HG02970 (cell line): Measurements from ENCODE around the gene CWC15.
A peak's percentile ranks its signal among the peaks of the same experiment; 100 is the strongest.
"Not testable (repeated sequence)": the region's sequence is repeated elsewhere in the genome, so short reads cannot be mapped to it uniquely, and the experiment has no call there.

Experiments
- ATAC-seq: cut with Tn5 transposase; IDR thresholded peaks from one replicate; pipeline ENCODE4 v1.9.1; 2021; ENCODE audit warnings: mild to moderate bottlenecking, moderate library complexity, moderate number of reproducible peaks; ENCODE audit not compliant: unreplicated experiment, low FRiP score

Gene CWC15

DNA sequence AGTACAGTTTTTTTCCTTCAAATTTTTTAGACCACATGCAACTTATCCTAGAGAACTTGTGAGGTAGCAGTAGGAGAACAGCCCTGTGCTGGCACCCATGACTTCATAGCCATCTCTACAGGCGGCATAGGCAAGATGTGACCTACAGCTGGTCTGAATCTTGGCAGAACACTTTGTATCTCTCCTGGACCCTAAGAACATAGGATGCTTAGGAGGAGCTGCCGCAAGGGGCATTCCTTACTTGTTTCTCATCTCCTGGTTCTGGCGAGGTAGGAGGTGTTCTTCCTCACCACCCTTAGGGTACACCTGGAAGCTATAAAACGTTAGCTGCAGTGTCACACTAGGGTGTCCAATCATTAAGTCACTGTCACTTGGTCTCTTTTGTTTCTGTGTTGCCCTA lies 16.4 kb downstream of the CWC15 start:
- no peak for ATAC-seq

DNA sequence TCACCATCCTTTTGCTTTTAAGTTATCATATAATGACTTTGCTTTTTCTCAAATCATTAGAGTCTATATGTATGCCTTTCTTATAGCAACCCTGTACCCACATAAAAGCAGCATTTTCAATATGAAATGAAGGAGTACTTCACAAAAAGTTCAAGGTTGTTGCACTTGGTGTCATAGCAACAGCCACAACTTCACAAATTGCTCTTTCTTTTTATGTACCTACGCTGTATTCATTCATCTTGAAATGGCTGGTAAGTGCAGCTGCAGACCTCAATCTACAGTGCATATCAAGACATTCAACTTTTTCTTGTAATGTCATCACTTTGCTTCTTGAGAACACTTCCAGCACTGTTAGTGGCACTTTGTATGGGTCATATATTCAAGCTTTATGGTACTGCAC lies 18.6 kb downstream of the CWC15 start:
- no peak for ATAC-seq

DNA sequence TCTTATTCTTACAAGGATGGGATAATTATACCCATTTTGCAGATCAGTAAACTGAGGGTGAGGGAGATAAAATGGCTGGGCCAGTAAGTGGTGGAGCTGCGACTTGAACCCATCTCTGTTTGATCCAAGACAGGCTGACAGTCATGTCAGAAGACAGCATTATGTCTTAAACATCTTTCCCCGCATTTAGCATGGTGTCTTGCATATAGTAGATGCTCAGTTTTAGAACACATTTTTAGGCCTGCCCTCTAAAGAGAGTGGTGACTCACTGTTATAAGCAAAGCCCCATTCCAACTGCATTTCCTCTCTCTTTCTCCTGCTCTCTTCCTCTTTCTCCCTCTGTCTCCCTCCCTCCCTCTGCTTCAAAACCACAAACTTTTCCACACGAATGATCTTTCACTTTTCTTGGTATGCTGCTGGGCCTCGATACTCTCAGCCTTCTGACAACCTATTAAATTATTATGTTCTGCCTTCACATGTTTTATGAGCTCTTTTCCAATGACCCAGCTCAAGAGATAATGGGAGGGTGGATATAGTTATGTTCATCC lies 25.2 kb downstream of the CWC15 start:
- no peak for ATAC-seq

DNA sequence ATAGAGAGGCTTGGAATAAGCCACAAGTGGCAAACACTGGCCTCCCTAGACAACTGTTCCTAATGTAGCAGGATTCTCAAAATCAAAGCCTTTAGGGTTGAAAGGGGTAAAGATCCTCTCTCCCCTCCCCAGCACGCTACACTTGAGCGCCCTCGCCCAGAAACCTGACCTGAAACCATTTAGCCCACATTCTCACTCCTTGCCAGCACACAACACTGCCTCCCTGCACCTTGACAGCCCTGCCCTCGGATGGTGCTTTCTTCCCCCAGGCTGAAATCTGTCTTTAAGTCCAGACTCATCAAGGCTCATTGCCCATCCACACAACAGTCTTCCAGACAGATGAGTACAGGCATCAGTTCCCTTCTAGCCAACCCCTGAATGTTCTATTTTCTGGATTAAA lies 26.5 kb downstream of the CWC15 start:
- no peak for ATAC-seq

DNA sequence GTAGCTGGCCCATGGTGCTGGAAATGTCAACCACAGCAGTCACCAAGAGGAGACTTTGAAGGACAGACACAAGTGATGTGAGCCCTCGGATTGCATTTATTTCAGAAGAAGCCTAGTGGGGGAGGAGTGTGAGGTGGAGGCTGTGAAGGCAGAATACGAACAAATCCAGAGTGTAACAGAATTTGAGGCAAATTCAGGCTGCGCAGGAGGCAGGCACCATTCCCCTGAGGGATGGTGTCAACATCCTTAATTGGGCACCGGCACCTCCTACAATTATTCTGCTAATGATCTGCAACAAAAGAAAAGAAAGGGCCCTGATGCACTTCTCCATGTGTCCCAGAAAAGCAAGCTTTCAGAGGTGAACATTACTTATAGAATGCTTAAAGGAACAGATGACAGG lies 32.2 kb downstream of the CWC15 start:
- no peak for ATAC-seq

DNA sequence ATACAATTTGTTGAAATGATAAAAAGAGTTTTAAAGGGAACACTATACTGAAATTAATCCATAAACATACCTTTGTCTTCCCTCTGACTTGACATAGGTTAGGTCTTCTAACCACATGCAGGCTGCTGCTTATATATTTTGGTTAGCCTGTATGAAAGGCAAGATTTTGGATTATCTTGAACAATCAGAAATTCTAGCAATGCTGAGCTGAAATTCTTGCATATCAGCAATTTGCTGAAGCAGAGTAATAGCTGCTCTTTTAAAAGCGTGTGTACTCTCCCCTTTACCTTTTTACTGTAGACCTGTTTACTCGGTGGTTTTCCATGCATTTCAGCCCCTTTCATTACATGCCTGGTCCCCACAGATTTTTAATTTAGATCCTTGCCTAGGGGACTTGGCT lies 34.0 kb downstream of the CWC15 start:
- no peak for ATAC-seq

DNA sequence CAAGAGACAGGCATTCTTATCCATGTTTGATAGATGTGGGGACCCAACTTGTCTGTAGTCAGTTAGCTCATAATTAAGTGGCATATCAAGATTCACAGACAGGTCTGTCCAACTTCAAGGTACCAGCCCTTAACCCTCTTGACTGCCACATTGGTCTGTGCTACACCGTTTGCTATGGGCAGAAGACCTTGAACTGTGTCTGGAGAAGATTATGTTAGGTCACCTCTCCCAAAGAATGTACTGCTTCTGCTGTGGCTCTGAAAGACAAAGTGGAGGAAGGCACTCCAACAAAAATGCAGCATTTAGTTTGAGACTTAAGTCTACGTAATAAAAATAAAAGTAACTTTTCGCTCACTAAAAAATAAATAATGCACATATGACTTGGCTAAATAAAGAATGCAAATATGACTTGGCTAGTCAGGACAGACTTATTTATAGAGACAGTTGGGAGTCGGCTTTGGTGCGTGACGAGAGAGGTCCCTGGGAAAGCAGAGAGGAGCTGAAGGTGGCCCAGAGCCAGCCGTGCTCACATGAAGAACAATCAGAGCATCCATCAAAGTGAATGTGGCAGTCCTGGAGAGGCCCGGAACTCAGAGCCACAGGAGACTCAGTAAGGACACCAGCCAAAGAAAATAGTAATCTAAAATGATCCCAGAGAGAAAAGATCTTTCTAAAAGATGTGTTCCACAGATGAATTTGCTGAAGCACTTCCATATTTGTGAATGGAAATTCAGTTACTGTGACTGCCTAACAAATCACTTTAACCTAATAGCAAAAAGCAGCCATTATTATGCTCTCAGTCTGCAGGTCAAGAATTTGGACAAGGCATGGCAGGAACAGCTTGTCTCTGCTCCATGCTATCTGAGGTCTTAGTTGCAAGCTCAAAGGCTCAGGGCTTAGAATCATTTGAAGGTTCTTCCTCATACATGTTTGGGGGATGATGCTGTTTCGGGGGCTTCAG lies 35.0 kb downstream of the CWC15 start:
- no peak for ATAC-seq

DNA sequence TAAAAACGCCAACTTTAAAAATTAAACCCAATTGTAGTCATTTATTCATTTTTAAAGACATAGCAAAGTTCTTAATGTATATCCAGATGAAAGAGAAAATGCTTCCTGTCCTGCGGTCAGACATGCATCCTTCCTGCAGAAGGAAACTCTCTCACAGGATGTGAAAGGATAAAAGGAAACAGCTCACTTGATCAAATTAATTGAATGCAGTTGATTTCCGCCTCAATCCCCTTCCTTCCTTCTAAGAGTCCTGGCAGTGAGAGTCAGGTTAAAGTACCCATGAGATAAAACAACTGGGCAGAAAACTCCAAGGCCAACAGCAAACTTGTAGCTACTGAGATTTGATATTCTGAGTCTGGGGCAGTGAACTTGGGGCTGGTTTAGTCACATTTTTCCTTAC lies 38.5 kb downstream of the CWC15 start:
- no peak for ATAC-seq

DNA sequence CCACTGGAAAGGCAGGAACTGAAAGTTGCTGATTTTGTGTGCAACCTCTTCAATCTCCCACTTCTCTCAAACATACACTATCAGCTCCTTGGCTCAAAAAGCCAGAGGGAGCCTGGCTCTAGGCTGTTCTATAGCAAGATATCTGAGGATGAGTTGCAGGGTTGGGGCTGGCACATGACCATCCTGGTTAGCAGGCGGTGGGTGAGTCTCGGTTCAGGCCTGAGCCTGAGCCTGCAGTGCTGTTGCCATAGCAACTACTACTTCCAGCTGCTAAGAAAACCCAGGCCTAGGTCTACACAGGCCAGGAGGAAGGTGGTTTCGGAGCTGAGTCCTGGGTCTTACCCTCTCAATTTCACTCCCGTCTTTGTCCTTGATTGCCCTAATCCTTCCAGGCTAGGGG lies 39.0 kb downstream of the CWC15 start:
- no peak for ATAC-seq

DNA sequence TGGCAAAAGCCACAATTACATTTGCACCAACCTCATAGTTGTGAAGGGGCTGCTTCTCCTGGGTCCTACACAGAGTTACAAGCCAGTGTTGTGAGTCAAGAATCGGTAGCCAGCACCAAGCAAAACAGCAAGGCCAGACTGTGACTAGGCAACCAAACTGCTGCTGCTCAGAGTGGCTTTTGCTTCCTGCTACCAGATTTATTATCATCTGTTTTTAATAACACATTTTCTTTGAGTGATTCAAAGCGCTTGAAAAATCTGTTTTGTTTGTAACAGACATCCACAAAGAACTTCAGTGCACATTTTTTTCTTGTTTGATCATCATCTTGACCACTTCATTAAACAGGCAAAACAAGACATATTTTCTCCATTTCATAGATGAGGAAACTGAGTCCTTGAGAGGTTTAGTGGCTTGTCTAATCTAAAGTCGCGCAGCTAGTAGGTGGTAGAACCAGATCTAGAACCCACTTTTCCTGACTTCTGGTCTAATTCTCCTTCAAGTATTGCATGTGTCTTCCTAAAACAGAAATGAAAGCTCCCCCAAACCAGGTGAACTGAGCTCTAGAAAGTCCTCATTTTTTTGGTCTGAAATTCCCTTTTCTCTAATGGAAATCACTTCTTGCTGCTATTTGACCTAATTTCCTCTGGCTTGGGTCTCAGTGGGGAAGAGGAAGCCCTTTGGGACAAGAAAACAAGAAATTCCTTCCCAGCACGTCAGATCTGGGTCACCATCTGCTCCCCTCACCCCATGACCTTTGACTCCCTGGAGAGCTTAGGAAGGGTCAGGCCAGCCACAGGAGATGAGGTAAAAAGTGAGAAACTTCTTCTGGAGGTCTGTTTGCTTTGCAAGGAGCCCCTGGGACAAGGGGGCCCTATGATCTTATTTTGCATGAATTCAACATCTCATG lies 39.9 kb downstream of the CWC15 start:
- ATAC-seq: no peak

DNA sequence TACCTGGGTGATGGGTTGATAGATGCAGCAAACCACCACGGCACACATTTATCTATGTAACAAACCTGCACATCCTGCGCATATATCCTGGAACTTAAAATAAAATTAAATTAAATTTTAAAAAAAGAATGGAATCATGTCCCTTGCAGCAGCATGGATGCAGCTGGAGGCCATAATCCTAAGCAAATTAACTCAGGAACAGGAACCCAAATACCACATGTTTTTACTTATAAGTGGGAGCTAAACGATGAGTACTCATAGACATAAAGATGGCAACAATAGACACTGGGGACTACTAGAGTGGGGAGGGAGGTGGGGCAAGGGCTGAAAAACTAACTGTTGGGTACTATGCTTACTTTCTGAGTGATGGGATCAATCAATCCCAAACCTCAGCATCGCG lies 40.9 kb downstream of the CWC15 start:
- no peak for ATAC-seq

DNA sequence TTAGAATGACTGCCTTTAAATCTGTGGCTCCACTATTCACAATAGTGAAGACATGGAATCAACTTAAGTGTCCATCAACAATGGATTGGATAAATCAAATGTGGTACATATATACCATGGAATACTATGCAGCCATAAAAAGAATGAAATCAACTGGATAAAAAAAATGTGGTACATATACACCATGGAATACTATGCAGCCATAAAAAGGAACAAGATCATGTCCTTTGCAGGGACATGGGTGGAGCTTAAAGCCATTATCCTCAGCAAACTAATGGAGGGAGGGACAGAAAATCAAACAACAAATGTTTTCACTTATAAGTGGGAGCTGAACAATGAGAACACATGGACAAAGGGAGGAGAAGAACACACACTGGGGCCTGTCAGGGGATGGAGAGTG lies 41.3 kb downstream of the CWC15 start:
- not testable (repeated sequence) for ATAC-seq

DNA sequence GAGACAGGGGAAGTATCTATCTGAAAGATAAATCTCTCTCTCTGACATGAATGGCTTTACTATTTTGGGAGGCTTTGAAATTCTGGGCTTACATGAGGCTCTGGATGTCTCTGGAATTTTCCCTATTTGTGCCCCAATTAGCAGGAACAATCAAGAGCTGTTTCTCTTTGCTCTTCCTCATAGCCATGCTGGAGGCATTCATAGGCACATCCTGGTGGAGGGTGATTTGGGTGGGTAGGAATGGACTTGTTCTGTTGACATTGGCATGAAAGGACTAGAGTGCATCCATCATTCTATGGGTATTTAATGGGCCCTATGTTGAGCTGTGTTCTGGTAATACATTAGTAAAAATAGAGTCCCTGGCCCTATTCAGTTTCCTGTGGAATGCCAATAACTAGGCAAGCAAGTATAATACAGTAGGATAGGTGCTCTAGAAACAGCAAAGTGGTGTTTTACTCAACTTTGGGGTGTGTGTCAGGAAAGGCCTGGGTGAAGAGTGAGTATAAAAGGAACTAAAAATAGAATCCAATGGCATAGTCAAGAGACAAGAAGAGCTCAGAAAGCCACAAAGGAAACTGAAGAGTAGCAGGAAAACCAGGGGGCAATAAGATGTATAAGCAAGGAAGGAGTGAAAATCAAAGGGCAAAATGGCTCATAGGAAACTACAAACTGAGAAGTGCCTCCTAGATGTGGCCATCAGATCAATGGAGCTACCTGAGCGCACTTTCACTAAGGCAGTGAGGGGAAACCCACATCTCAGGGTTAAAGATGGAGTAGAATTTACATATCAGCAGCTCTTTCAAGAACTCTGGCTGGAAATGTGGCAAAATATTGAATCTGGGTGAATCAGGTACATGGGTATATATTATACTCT lies 45.0 kb downstream of the CWC15 start:
- ATAC-seq: no peak

DNA sequence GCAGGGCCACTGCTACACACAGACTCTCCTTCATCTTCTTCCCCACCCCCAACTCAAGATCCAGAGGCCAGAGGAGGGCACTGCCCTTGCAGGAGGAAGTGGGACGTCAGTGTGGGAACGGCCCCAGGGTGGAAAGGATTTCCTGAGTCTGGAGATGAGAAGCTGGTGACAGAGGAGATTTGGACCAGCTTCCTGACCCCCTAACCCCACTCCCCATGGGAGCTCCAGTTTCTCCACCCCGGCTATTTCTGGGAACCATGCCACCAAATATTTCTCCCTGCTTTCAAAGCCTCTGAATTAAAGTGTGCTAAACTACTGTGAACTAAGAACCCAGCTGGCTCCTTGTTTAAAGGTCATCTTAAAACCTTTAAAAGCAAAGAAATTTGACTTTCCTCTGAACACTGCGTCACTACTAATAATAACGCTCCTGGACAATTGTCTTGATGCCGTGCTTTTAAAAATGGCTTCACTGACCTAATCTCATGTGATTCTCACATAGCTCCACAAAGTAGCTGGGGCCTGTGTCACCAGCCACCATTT lies 46.6 kb downstream of the CWC15 start:
- no peak for ATAC-seq

DNA sequence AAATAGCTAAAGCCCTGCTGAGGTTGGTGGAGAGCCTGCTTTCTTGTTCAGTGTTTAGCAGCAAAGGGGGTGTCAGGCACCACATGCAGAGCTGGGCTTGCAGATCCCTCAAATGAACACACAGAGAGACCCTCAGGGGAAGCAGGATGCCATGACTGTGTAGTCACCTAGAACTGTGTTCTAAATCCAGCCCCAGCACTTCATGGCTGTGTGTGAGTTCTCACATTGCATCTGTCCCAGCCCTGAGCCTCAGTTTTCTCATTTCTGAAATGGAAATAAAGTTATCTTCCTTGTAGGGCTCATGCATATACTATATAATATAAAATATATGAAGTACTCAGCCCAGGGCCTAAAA lies 47.1 kb downstream of the CWC15 start:
- no peak for ATAC-seq

DNA sequence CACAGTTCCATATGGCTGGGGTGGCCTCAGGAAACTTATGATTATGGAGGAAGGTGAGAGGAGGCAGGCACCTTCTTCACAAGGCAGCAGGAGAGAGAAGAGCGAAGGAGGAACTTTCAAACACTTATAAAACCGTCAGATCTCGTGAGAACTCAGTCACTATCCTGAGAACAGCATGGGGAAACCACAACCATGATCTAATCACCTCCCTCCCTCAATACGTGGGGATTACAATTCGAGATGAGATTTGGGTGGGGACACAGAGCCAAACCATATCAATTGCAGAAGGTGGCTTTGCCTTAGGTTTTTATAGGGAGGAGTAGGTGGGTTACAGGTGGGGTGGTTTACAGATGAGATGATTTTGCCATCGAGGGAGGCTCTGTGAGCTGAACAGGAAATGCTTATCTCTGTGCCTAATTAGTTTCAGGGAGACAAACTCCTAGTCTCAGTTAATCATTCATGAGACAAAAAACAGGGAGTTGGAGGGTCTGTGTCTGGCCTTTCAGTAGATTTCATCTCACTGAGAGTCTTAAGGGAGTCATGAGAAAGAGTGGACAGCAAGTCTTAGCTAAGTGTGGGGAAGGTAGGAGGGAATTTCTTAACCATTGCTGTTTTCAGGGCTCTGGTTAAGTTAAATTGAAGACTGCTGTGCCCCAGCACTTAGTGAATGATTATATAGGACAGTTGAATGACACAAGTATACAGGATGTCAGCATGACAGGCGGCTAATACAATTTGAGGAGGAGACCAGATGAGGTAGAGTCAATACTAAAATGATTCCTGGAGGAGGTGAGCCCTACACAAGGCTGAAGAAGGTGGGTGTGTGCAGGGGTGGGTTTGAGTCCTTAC lies 47.7 kb downstream of the CWC15 start:
- ATAC-seq: peak; percentile 59

DNA sequence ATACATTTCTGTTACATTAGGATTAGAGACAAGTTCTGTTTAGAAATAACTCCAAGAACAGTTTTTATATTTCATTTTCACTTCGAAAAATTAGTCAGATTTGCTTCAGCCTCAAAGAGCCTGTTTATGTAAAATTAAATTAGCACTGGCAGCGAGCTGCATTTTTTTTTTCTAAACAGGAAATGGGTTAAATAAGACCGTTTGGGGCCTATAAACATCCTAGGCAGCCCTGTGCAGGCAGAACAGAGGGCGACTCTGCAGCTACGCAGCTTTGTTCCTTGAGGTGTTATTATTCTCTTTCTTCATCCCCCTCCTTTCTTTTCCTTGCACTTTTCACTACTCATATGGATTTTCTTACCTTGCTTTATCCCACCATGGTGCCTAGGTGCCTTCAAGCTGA lies 48.7 kb downstream of the CWC15 start:
- ATAC-seq: no peak

DNA sequence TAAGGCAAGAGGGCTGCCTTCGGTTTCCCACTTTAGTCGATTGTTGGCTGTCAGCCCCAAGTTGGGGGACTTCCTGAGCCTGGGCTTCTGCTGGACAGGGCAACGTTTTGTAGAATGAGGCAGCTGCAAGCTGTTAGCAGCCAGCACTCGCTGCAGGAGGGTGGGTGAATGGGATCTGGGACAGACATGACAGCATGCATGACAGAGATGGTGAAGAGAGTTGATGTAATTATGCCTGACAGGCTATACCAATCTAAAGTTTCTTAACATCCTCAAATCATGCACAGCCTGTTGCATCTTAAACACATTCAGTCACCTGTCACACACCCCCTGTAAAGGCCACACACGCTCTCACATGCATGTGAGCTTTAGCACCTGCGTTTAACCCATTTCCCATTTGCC lies 49.2 kb downstream of the CWC15 start:
- no peak for ATAC-seq

DNA sequence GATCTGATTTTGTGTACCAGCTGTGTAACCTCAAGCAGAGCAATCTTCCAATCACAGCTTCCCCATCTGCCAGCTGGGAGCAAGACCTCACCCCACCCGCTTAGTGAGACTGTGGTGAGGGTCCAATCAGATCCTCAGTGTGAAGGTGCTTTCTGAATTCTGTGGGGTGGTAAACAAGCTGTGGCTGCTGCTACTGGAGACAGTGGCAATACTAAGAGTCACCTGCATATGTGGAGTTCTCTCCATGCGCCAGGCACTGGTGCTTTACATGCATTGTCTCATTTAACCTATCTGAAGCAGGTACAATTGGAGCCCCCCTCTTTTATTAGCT lies 50.4 kb downstream of the CWC15 start:
- ATAC-seq: no peak
